ENCODE results near the gene CHI3L1.

Gene CHI3L1

GRCh38 chr1:203206129-203206687 lies 19.7 kb upstream of the CHI3L1 start:
- no peak for DNase-seq (ENCODE audit: low read depth in 2 of 2)

DNA sequence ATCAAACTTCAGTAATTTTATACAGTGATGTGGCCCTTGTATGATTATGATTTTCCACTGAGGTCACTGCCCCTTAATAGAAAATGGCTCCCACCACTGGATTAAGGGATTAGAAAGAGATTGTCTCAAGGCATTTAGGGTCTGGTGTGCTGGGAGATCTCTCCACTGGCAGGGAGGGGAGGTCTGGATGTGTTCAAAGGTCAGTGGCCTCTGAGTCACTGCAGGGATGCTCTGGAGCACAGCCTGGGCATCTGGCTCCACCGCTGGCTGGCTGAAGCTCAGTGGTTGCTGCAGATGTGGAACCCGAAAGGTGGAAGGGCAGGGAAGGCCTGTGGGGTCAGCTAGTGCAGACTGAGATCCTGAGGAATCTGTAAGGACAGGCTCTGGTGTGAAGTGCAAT lies 18.3 kb upstream of the CHI3L1 start:
- no peak for DNase-seq (ENCODE audit: low read depth in 2 of 2)

- no peak for DNase-seq (ENCODE audit: low read depth in 2 of 2)
Observed at GRCh38 chr1:203202431-203203245, 16.1 kb upstream of the CHI3L1 start.

GRCh38 chr1:203201516-203202205 lies 15.2 kb upstream of the CHI3L1 start:
- no peak for DNase-seq (ENCODE audit: low read depth in 2 of 2)

- DNase-seq (ENCODE audit: low read depth in 2 of 2): no peak
Observed at GRCh38 chr1:203200916-203201315, 14.4 kb upstream of the CHI3L1 start.

- no peak for DNase-seq (ENCODE audit: low read depth in 2 of 2)
Observed at GRCh38 chr1:203199816-203200571, 13.5 kb upstream of the CHI3L1 start.

DNA sequence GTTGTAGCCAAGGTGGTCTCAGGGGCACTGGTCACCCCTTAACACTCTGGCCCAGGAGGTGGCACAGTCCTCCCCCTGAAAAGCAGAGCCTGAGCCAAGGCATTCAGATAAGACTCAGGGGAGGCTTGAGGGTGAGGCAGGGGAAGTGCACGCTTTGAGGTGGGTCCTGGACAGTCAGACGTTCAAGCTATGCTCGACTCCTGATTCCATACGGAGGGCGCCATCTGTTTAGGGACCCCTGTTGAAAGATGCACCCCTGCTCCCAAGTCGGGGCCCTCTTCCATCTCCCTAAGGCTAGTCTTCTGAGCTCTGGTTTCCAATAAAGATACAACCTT lies 12.9 kb upstream of the CHI3L1 start:
- no peak for DNase-seq (ENCODE audit: low read depth in 2 of 2)

GRCh38 chr1:203199002-203199401 lies 12.5 kb upstream of the CHI3L1 start:
- DNase-seq (ENCODE audit: low read depth in 2 of 2): no peak

GRCh38 chr1:203197625-203198024 lies 11.1 kb upstream of the CHI3L1 start:
- DNase-seq (ENCODE audit: low read depth in 2 of 2): no peak

DNA sequence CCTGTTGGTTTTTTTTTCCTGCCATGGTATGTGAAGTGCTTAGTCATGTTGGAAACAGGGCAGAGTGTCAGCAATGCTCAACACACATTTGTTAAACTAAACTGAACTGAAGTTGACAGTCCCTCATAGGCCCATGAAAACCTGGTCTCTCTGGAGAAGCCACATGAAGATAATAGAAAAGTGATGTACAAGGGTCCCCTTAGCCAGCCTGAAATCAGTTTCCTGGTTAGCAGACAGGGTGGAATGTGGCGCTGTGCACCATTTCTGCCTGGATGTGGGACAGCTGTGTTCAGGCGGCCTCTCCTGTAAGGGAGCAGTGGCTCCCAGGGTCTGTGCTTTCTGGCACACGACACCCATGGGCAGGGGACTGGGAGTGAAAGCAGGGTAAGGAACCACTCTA lies 9.9 kb upstream of the CHI3L1 start:
- no peak for DNase-seq (ENCODE audit: low read depth in 2 of 2)

DNA sequence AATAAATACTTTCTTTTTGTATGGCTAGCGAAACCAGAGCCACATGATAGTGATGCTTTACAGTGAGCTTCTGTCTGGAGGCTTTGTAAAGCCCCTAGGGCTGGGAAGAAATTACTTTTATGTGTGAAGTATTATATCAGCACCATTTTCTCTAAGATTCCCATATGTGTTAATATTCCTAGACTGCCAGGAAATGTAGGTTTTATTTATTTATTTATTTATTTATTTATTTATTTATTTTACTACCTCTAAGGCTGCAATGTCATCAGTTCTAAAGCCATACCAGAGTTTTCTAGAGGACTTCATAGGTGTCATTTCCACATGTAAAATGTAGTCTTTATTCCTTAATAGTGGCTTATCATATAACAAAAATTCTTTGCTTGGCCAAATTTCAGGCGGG lies 4.4 kb upstream of the CHI3L1 start:
- DNase-seq (ENCODE audit: low read depth in 2 of 2): no peak

GRCh38 chr1:203189951-203190352 lies 3.4 kb upstream of the CHI3L1 start:
- DNase-seq (ENCODE audit: low read depth in 2 of 2): no peak

DNA sequence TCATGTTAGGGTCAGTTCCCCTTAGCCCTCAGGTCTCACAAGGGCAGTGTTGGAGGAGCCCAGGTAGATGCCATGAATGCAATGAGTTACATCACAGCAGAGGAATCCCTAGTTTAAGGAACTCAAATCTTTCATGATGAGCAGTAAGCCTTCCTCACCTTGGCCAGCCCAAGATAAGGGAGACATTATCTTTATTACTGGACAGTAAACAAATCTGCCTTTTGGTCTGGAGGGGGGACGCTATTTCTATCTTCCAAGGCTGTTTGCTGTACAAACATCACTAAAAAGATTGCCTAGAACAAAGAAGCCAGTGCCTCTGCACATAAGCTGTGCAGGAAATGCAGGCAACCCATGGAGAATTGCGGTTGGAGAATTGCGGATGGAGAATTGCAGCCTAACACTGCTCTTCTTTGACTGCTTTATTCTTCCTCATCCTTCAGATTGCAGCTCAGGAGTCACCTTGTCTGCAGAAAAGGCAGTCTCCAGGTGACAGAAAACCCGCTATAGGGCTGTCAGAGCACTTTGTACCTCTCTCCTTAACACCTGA lies 2.3 kb upstream of the CHI3L1 start:
- DNase-seq (ENCODE audit: low read depth in 2 of 2): no peak

- DNase-seq (ENCODE audit: low read depth in 2 of 2): no peak
Observed at GRCh38 chr1:203187689-203188264, 1.3 kb upstream of the CHI3L1 start.

GRCh38 chr1:203187304-203187685 lies 791 bp upstream of the CHI3L1 start:
- no peak for DNase-seq (ENCODE audit: low read depth in 2 of 2)

DNA sequence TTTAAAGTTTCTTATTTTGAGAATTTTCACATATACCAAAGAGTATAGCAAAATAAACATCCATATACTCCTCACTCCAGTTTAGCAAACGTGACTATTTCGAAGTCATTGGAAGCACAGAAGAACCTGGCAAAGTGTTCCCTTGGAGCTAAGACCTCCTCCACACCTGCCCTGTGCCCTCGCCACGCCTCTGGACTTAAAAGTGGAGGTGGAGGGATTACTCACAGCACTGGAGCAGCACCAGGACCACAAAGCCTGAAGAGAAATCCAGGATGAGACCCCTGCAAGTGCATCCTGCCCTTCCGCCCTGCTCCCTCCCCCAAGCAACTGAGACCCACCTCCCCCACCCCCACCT lies 436 bp downstream of the CHI3L1 start:
- no peak for DNase-seq (ENCODE audit: low read depth in 2 of 2)

DNA sequence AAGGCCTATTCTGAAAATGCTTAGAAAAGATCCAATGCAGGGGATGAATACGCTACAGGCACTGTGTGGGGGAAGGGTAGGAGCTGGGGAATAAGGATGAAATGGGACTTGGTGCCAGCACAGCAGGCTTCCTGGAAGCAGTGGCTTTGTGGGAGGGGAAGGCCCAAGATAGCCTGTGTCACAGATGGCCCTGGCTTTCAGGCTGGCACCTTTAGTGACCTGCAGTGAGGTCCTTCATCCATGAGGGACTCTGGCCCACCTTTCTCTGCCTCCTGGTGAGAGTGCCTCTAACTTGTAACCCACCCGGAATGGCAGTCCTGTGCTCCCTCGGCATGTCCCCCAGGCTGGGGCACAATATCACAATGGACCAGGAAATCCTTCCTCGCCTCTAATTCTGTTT lies 919 bp downstream of the CHI3L1 start:
- DNase-seq (ENCODE audit: low read depth in 2 of 2): no peak

GRCh38 chr1:203185061-203185461 lies 1.4 kb downstream of the CHI3L1 start:
- DNase-seq (ENCODE audit: low read depth in 2 of 2): no peak

GRCh38 chr1:203184467-203184866 lies 2.0 kb downstream of the CHI3L1 start:
- DNase-seq (ENCODE audit: low read depth in 2 of 2): no peak

DNA sequence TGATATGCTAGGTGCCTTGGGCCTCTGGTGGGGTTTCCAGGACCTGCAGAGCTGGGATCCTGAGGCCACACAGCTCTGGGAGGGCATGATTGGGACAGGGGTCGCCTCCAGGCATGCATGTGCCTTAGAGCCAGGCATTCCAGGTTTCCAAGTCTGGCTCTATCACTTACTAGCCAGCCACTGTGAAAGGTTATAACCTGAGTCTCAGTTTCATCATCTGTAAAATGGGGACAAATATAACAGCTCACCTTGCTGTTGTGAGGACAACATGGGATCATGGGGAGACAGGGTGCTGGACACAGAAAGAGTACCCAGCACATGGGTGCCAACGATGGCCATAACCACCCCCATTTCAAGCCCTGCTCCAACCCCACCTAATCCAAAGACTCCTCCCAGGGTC lies 2.7 kb downstream of the CHI3L1 start:
- DNase-seq (ENCODE audit: low read depth in 2 of 2): no peak

GRCh38 chr1:203182387-203182953 lies 4.0 kb downstream of the CHI3L1 start:
- DNase-seq (ENCODE audit: low read depth in 2 of 2): no peak
